GM10248 (cell line): ENCODE data around the gene HASPIN.

Experiments used
- CTCF ChIA-PET: fragments of 300-600 bp; sonication (Branson Sonifier 250); formaldehyde crosslinking; extraction: SDS; loops from one replicate; lab custom pipeline; 2021; ENCODE audit warnings: antibody characterized with exemption; lab: Yijun Ruan, JAX
- POLR2A ChIA-PET: fragments of 350-650 bp; sonication (Branson Sonifier 250); formaldehyde crosslinking; extraction: SDS; loops from one replicate; lab custom pipeline; 2020; ENCODE audit warnings: antibody characterized with exemption; lab: Yijun Ruan, JAX
- DNase-seq: peaks from one replicate; pipeline ENCODE4 v3.0.0; 2012; ENCODE audit errors: extremely low spot score
- TF ChIP-seq, protein P1 (sequence below): IDR thresholded peaks from 2 replicates; pipeline ENCODE4 v1.5.1; 2012; ENCODE audit warnings: mild to moderate bottlenecking, low read depth; ENCODE audit errors: extremely low read depth, missing control alignments, control extremely low read depth

The HASPIN gene

DNA sequence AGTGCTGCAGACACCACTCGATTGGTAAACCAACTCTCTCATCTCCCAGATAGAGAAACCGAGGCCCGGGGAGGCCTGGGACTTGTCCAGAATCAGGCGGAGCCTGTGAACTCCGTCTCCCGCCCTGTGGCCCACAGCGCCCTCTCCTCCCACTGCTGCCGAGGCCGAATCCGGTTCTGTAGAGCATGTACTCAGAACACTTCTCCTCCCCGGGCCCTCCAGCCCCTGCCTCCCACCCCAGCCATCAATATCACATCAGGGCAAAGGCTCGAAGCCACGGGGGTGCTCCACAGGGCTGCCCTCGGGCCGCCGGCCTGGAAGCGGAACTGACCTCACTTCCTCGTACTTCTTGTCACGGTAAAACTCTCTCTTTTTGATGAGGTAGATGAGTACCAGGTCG lies 42.1 kb upstream of the HASPIN start:
- TF ChIP-seq, protein P1, sequence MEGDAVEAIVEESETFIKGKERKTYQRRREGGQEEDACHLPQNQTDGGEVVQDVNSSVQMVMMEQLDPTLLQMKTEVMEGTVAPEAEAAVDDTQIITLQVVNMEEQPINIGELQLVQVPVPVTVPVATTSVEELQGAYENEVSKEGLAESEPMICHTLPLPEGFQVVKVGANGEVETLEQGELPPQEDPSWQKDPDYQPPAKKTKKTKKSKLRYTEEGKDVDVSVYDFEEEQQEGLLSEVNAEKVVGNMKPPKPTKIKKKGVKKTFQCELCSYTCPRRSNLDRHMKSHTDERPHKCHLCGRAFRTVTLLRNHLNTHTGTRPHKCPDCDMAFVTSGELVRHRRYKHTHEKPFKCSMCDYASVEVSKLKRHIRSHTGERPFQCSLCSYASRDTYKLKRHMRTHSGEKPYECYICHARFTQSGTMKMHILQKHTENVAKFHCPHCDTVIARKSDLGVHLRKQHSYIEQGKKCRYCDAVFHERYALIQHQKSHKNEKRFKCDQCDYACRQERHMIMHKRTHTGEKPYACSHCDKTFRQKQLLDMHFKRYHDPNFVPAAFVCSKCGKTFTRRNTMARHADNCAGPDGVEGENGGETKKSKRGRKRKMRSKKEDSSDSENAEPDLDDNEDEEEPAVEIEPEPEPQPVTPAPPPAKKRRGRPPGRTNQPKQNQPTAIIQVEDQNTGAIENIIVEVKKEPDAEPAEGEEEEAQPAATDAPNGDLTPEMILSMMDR = no peak
- DNase-seq = no peak
- CTCF ChIA-PET = interaction anchor here (0.6 to 1.5 kb wide), 4 partner anchors 8 to 100 kb away, joined by 3 to 11 read pairs (median 4); no protein-coding TSS in a partner anchor
- POLR2A ChIA-PET = no interaction called here

DNA sequence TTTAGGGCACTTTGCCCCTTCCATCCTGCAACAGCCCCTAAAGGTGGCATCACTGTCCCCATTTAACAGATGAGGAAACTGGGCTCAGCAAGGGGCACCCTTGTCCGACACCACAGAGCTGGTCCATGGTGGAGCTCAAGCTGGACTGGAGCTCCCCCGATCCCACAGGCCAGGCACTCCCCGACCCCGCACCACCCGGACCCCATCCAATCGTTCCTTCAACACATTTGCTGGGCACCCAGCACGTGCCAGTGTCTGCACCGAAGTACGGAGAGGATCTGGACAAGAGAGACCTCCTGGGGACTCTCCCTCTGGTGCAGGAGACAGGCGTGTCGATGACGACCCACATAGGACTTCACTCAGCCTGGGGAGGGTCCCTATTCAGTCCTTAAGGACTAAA lies 41.7 kb upstream of the HASPIN start:
- TF ChIP-seq, protein P1 = no peak
- no peak for DNase-seq
- CTCF ChIA-PET = interaction anchor here (0.6 to 2.4 kb wide), 19 partner anchors 8 to 391 kb away, joined by 3 to 25 read pairs (median 4); partner anchors contain the start of genes HASPIN and NCBP3
- POLR2A ChIA-PET = no interaction called here

DNA sequence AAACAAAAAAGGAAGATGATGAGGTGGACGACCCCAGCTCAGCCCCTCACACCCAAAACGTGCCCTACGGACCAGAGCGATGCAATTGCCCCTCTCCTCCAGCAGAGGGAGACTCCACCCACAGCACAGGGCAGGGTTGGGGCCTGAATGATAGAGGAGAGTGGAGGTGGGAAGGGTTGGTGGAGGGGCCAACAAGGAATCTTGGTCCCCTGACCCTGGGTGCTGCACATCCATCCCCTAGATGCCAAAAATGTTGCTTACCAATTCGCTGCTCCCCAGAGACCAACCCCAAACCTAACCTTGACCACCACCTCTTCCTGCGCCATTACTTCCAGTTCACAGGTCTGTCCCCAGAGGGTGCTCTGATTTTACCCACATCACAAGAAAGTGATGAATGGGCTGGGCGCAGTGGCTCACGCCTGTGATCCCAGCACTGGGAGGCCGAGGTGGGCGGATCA lies 40.6 kb upstream of the HASPIN start:
- DNase-seq = peak; percentile 84
- CTCF ChIA-PET = interaction anchor here (0.6 to 2.5 kb wide), 36 partner anchors 9 to 390 kb away, joined by 3 to 25 read pairs (median 4); partner anchors contain the start of genes HASPIN, NCBP3 and P2RX5
- TF ChIP-seq, protein P1 = peak; percentile 96
- POLR2A ChIA-PET = no interaction called here

DNA sequence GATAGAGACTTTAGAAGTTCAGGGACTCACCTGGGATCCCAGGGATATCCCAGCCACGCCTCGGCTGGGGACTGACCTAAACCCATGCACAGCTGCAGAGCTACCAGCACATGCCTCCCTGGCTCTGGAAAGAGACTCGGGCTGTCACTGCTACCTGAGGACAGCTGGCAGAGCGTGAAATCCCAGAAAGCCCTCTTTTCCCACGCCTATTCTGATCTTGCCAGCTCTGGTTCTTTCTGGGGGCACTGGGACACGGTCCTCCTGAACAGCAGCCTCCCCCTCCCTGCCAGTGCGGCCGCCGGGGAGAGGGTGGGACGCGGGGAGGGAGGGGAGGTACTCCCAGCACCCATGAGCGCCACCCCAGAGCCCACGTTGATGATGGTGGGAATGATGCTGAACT lies 38.5 kb upstream of the HASPIN start:
- no peak for DNase-seq
- TF ChIP-seq, protein P1 = no peak
- POLR2A ChIA-PET = no interaction called here
- CTCF ChIA-PET = interaction anchor here (1.4 kb wide), 1 partner anchor 142 kb away, joined by 3 read pairs; no protein-coding TSS in a partner anchor

DNA sequence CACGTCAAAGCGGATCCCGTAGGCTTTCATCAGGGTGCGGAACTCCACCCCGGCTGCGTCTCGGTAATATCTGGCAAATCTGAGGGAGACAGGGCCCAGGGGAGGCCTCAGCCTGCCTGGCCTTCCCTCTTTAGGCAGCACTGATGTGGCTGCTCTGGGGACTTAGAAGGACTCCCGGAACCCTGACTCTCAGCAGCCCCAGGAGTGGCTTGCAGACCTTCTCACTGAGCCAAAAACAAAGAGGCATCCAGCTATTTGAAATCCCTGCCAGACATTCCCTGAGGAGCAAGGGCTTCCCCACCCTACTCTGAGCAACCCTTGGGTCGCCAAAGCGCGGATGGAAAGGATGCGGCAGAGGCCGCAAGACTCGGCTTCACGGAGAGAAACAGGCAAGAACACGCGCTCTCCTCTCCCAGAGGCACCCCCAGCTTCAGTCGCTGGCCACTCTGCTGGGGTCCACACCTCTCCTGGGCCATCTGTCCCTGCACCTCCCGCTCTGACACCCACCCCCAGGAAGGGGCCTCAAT lies 35.6 kb upstream of the HASPIN start:
- CTCF ChIA-PET = no interaction called here
- TF ChIP-seq, protein P1 = no peak
- POLR2A ChIA-PET = no interaction called here
- DNase-seq = no peak

DNA sequence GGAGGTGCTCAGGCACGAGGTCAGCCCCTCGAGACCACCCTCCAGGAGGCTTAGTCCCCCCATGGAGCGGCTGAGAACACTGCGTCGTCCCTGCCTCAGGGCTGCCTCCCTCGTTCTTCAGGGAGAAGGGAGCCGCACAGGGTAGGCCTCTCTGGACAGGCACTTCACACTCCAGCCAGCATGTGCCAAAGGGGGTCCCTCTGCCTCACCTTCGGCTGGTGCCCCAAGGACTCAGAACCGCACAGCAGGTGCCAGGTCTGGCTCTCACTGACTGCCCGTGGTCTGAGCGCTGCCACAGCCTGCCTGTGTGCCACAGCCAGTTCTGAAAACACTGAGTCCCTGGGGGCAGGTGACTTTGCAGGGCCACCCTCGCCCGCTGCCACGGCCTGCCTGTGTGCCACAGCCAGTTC lies 34.8 kb upstream of the HASPIN start:
- TF ChIP-seq, protein P1 = no peak
- CTCF ChIA-PET = no interaction called here
- POLR2A ChIA-PET = no interaction called here
- DNase-seq = no peak
